HepG2 (cell line): Measurements from ENCODE around the gene PPP2R1B. TPM values are rescaled to one million over a fixed set of nuclear protein-coding genes. Genes with fewer than 3 reads are reported as not detected.

Source experiments
- ATF7-NPFF ChIP-seq: sonication (generic); formaldehyde crosslinking; IDR thresholded peaks from 2 replicates; pipeline ENCODE4 v1.8.1; 2023; ENCODE audit warnings: mild to moderate bottlenecking, low read depth, missing genetic modification reagents, moderate library complexity
- BORCS8-MEF2B ChIP-seq: sonication (generic); formaldehyde crosslinking; IDR thresholded peaks from 2 replicates; pipeline ENCODE4 v1.8.0; 2022; ENCODE audit warnings: mild to moderate bottlenecking, missing genetic modification reagents
- CREB1 ChIP-seq, 2 experiments: fragments of 450-650 bp in 1 of 2; IDR thresholded peaks; 2 replicates each; pipeline ENCODE4 v1.6.1; 2016 to 2017; ENCODE audit warnings: control low read depth in 1 of 2, mild to moderate bottlenecking in 1 of 2, missing compliant biosample characterization in 1 of 2, missing genetic modification characterization in 1 of 2
- FOXA1 ChIP-seq, 2 experiments: fragments of 450-650 bp in 1 of 2; sonication (generic) in 1 of 2; formaldehyde crosslinking in 1 of 2; IDR thresholded peaks; 2 replicates each; pipeline versions ENCODE4 v1.4.0 to v1.6.1; 2016 to 2020; ENCODE audit warnings: missing genetic modification reagents in 1 of 2
- FOXJ3 ChIP-seq: sonication (generic); formaldehyde crosslinking; IDR thresholded peaks from 2 replicates; pipeline ENCODE4 v1.4.0; 2020; ENCODE audit warnings: missing genetic modification reagents, mild to moderate bottlenecking, borderline replicate concordance
- GLI4 ChIP-seq: sonication (generic); formaldehyde crosslinking; IDR thresholded peaks from 2 replicates; pipeline ENCODE4 v1.5.1; 2020; ENCODE audit warnings: missing genetic modification reagents, mild to moderate bottlenecking, moderate library complexity, borderline replicate concordance
- GTF2F1 ChIP-seq: fragments of 150-350 bp; IDR thresholded peaks from 2 replicates; pipeline ENCODE4 v1.6.1; 2014; ENCODE audit warnings: low read length
- HOXD1 ChIP-seq: sonication (generic); formaldehyde crosslinking; IDR thresholded peaks from 2 replicates; pipeline ENCODE4 v1.5.0; 2020; ENCODE audit warnings: missing genetic modification reagents
- ISL2 ChIP-seq: sonication (generic); formaldehyde crosslinking; IDR thresholded peaks from 2 replicates; pipeline ENCODE4 v1.5.0; 2020; ENCODE audit warnings: missing genetic modification reagents
- KDM4B ChIP-seq: sonication (generic); formaldehyde crosslinking; IDR thresholded peaks from 2 replicates; pipeline ENCODE4 v1.4.0; 2020; ENCODE audit warnings: missing genetic modification reagents
- RBM39 ChIP-seq: fragments of 200-400 bp; formaldehyde crosslinking; IDR thresholded peaks from one replicate; pipeline ENCODE4 v1.6.1; 2018; ENCODE audit warnings: antibody characterized with exemption, mild to moderate bottlenecking, low read depth, low read length; ENCODE audit not compliant: poor library complexity, severe bottlenecking
- SKI ChIP-seq: fragments of 450-650 bp; IDR thresholded peaks from one replicate; pipeline ENCODE4 v1.6.1; 2018; ENCODE audit warnings: mild to moderate bottlenecking; ENCODE audit not compliant: partially characterized antibody
- SP5 ChIP-seq: IDR thresholded peaks from 2 replicates; pipeline ENCODE4 v1.6.1; 2016; ENCODE audit warnings: low read depth, borderline replicate concordance
- SPEN ChIP-seq: sonication (generic); formaldehyde crosslinking; IDR thresholded peaks from 2 replicates; pipeline ENCODE4 v1.5.1; 2020; ENCODE audit warnings: low read depth, mild to moderate bottlenecking, missing genetic modification reagents
- TBP ChIP-seq: sonication (generic); formaldehyde crosslinking; IDR thresholded peaks from 2 replicates; pipeline ENCODE4 v1.5.0; 2020; ENCODE audit warnings: missing genetic modification reagents
- U2AF1 ChIP-seq: fragments of 200-400 bp; formaldehyde crosslinking; optimal IDR thresholded peaks from 2 replicates; pipeline ENCODE3; 2017; ENCODE audit warnings: mild to moderate bottlenecking, low read depth, low read length
- ZNF101 ChIP-seq: sonication (generic); formaldehyde crosslinking; IDR thresholded peaks from 2 replicates; pipeline ENCODE4 v1.4.0; 2020; ENCODE audit warnings: mild to moderate bottlenecking, low read depth, missing genetic modification reagents, borderline replicate concordance
- ZNF235 ChIP-seq: sonication (generic); formaldehyde crosslinking; IDR thresholded peaks from 2 replicates; pipeline ENCODE4 v1.8.1; 2023; ENCODE audit warnings: mild to moderate bottlenecking, missing genetic modification reagents, borderline replicate concordance
- ZNF282 ChIP-seq: fragments of 450-650 bp; IDR thresholded peaks from 2 replicates; pipeline ENCODE4 v1.6.1; 2018; ENCODE audit not compliant: partially characterized antibody
- ZNF446 ChIP-seq: sonication (generic); formaldehyde crosslinking; IDR thresholded peaks from 2 replicates; pipeline ENCODE4 v1.5.0; 2020; ENCODE audit warnings: mild to moderate bottlenecking, missing genetic modification reagents
- ZNF777 ChIP-seq: sonication (generic); formaldehyde crosslinking; IDR thresholded peaks from 2 replicates; pipeline ENCODE4 v1.4.0; 2020; ENCODE audit warnings: missing genetic modification reagents
- ZNF83 ChIP-seq: sonication (generic); formaldehyde crosslinking; IDR thresholded peaks from 2 replicates; pipeline ENCODE4 v1.4.0; 2020; ENCODE audit warnings: missing genetic modification reagents, mild to moderate bottlenecking, borderline replicate concordance
- ZSCAN20 ChIP-seq: sonication (generic); formaldehyde crosslinking; IDR thresholded peaks from 2 replicates; pipeline ENCODE4 v1.4.0; 2020; ENCODE audit warnings: missing genetic modification reagents, mild to moderate bottlenecking, borderline replicate concordance
- ZSCAN9 ChIP-seq: IDR thresholded peaks from 2 replicates; pipeline ENCODE4 v1.6.1; 2016; ENCODE audit warnings: borderline replicate concordance
- polyA plus RNA-seq, 8 experiments: library from polyadenylated mRNA; depleted of rRNA in 3 of 8; stranded (reverse) in 7 of 8; unstranded in 1 of 8; fragments of >200 nt; fragmentation: Illumina TruSeq in 4 of 8; extraction: Trizol in 4 of 8; gene quantifications; 2 replicates each; pipeline versions ENCODE4 v1.2.1 to v1.2.3, GENCODE V29; 2011 to 2016; ENCODE audit warnings: low read depth in 4 of 8, missing spikeins in 1 of 8, mixed read lengths in 1 of 8; ENCODE audit not compliant: insufficient read depth in 1 of 8
- total RNA-seq, 5 experiments: library from RNA; depleted of rRNA; stranded (reverse); fragments of >200 nt; fragmentation: Illumina TruSeq; extraction: Trizol; gene quantifications; 2 replicates each; pipeline ENCODE4 v1.2.3, GENCODE V29; 2016; ENCODE audit warnings: low read depth in 1 of 5
- TF ChIP-seq, protein P1 (sequence below): sonication (generic); formaldehyde crosslinking; IDR thresholded peaks from 2 replicates; pipeline ENCODE4; 2020; ENCODE audit warnings: missing genetic modification reagents, mild to moderate bottlenecking, borderline replicate concordance
- TF ChIP-seq, protein P2 (sequence below): sonication (generic); formaldehyde crosslinking; IDR thresholded peaks from 2 replicates; pipeline ENCODE4 v1.4.0; 2020; ENCODE audit warnings: missing genetic modification reagents, borderline replicate concordance

The PPP2R1B gene
- total and polyA plus RNA-seq, 2 of the 13 experiments (the other 11 are each of a cell fraction or from before 2014, with no cell fraction given) = 22.1 to 56.8 TPM

DNA sequence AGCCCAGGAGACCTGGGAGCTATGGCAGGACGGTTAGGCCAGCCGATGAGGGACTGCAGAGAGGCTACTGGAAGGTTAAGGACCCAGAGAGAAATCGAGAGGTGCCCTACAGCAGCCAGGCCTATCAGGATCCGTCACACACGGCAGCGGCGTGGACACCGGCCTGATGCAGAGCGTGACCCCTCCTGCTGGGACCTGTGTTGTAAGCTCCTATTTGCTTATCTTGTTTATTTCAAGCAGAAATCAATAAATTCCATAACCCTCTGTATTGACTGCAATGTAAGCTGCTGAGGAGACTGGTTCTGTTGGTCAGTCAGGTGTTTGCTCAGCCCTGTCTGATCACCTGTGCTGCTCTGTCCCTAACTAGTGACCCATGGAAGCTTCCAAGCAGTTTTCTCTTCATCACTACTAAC lies 39.9 kb downstream of the PPP2R1B start (continued):
- peak; percentile 88 for TF ChIP-seq SKI
- TF ChIP-seq, protein P1, sequence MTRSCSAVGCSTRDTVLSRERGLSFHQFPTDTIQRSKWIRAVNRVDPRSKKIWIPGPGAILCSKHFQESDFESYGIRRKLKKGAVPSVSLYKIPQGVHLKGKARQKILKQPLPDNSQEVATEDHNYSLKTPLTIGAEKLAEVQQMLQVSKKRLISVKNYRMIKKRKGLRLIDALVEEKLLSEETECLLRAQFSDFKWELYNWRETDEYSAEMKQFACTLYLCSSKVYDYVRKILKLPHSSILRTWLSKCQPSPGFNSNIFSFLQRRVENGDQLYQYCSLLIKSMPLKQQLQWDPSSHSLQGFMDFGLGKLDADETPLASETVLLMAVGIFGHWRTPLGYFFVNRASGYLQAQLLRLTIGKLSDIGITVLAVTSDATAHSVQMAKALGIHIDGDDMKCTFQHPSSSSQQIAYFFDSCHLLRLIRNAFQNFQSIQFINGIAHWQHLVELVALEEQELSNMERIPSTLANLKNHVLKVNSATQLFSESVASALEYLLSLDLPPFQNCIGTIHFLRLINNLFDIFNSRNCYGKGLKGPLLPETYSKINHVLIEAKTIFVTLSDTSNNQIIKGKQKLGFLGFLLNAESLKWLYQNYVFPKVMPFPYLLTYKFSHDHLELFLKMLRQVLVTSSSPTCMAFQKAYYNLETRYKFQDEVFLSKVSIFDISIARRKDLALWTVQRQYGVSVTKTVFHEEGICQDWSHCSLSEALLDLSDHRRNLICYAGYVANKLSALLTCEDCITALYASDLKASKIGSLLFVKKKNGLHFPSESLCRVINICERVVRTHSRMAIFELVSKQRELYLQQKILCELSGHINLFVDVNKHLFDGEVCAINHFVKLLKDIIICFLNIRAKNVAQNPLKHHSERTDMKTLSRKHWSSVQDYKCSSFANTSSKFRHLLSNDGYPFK (CRISPR knock-in tag) = peak; percentile 47; the same call in 1 of the 2 replicates
- TF ChIP-seq SPEN (CRISPR knock-in tag) = peak; percentile 51
- TF ChIP-seq, protein P2, sequence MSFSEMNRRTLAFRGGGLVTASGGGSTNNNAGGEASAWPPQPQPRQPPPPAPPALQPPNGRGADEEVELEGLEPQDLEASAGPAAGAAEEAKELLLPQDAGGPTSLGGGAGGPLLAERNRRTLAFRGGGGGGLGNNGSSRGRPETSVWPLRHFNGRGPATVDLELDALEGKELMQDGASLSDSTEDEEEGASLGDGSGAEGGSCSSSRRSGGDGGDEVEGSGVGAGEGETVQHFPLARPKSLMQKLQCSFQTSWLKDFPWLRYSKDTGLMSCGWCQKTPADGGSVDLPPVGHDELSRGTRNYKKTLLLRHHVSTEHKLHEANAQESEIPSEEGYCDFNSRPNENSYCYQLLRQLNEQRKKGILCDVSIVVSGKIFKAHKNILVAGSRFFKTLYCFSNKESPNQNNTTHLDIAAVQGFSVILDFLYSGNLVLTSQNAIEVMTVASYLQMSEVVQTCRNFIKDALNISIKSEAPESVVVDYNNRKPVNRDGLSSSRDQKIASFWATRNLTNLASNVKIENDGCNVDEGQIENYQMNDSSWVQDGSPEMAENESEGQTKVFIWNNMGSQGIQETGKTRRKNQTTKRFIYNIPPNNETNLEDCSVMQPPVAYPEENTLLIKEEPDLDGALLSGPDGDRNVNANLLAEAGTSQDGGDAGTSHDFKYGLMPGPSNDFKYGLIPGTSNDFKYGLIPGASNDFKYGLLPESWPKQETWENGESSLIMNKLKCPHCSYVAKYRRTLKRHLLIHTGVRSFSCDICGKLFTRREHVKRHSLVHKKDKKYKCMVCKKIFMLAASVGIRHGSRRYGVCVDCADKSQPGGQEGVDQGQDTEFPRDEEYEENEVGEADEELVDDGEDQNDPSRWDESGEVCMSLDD (CRISPR knock-in tag) = no peak
- TF ChIP-seq GLI4 (CRISPR knock-in tag) = no peak
- no peak for TF ChIP-seq ZNF777 (CRISPR knock-in tag)
- no peak for TF ChIP-seq ZNF101 (CRISPR knock-in tag)
- TF ChIP-seq TBP (CRISPR knock-in tag) = no peak
- TF ChIP-seq BORCS8-MEF2B (CRISPR knock-in tag) = peak; percentile 89
- TF ChIP-seq ISL2 = peak; percentile 77; the same call in 1 of the 2 replicates
- no peak for TF ChIP-seq HOXD1 (CRISPR knock-in tag)
- TF ChIP-seq SP5 (CRISPR knock-in tag) = no peak
- 0 out of 2 replicates have a peak, but pooled peaks have one; percentile 36 for TF ChIP-seq ZSCAN9 (CRISPR knock-in tag)
- no peak for TF ChIP-seq RBM39
- no peak for TF ChIP-seq ZNF83 (CRISPR knock-in tag)
- TF ChIP-seq GTF2F1 = no peak
- TF ChIP-seq ZNF235 = no peak
- TF ChIP-seq FOXA1 (IDR thresholded peaks at IDR 0.05) = peak; percentile 84
- TF ChIP-seq FOXA1 (CRISPR knock-in tag; IDR thresholded peaks at IDR 0.05) = peak; percentile 65
- no peak for TF ChIP-seq ATF7-NPFF (CRISPR knock-in tag)
- no peak for TF ChIP-seq ZNF446
- no peak for TF ChIP-seq KDM4B (CRISPR knock-in tag)
- peak; percentile 94; the same call in 1 of the 2 replicates for TF ChIP-seq FOXJ3 (CRISPR knock-in tag)
- no peak for TF ChIP-seq ZSCAN20 (CRISPR knock-in tag)
- TF ChIP-seq ZNF282 = no peak
- TF ChIP-seq U2AF1 = no peak
- TF ChIP-seq CREB1 (IDR thresholded peaks at IDR 0.05) = no peak
- peak; percentile 60 for TF ChIP-seq CREB1 (CRISPR knock-in tag; IDR thresholded peaks at IDR 0.05)
